PC-9 (cell line): Measurements from ENCODE around the gene RGS13. TPM values are rescaled to one million over a fixed set of nuclear protein-coding genes. Genes with fewer than 3 reads are reported as not detected.

Experiments
- BruUV-seq: library from RNA; stranded (reverse); fragments of 400-500 nt; replicated peaks from 2 replicates; lab custom pipeline; 2021; lab: Mats Ljungman, UMichigan
- CTCF ChIA-PET: fragments of 300-600 bp; sonication (Branson Sonifier 250); formaldehyde crosslinking; loops from one replicate; lab custom pipeline; 2022; ENCODE audit warnings: antibody characterized with exemption; lab: Charles Lee
- POLR2A ChIA-PET: fragments of 300-600 bp; sonication (Branson Sonifier 250); formaldehyde crosslinking; loops from one replicate; lab custom pipeline; 2022; ENCODE audit warnings: antibody characterized with exemption; ENCODE audit not compliant: unreplicated experiment; lab: Charles Lee
- DNase-seq, 2 experiments: peaks; one replicate each; pipeline versions ENCODE4 v3.0.0 to v3.0.0-alpha.2; 2015 to 2022; ENCODE audit warnings: mixed read lengths in 1 of 2
- H2AFZ ChIP-seq: fragments of 200-600 bp; sonication (generic); 2 replicates; pipeline ENCODE4 v1.8.1; 2017; ENCODE audit warnings: antibody characterized with exemption
- H3F3A ChIP-seq: fragments of 200-600 bp; sonication (generic); 2 replicates; pipeline ENCODE4 v1.8.1; 2017; ENCODE audit warnings: antibody characterized with exemption, mild to moderate bottlenecking, low read depth; ENCODE audit not compliant: insufficient read depth
- H3K27ac ChIP-seq: fragments of 200-600 bp; sonication (generic); 2 replicates; pipeline ENCODE4 v1.6.1; 2016; ENCODE audit warnings: mixed run types
- H3K27me3 ChIP-seq: fragments of 200-600 bp; sonication (generic); 2 replicates; pipeline ENCODE4 v1.6.1; 2016; ENCODE audit warnings: low read depth, mixed run types; ENCODE audit not compliant: insufficient read depth
- H3K36me3 ChIP-seq: fragments of 200-600 bp; sonication (generic); 2 replicates; pipeline ENCODE4 v1.6.1; 2016; ENCODE audit warnings: low read depth, mixed run types
- H3K4me1 ChIP-seq: fragments of 200-600 bp; sonication (generic); replicated peaks from 2 replicates; pipeline ENCODE4 v1.6.1; 2016; ENCODE audit warnings: mixed run types; ENCODE audit not compliant: insufficient read depth
- H3K4me2 ChIP-seq: fragments of 200-600 bp; sonication (generic); 2 replicates; pipeline ENCODE4 v1.6.1; 2017; ENCODE audit warnings: mixed run types
- H3K4me3 ChIP-seq: fragments of 200-600 bp; sonication (generic); 2 replicates; pipeline ENCODE4 v1.6.1; 2016; ENCODE audit warnings: mixed run types
- H3K79me2 ChIP-seq: fragments of 200-600 bp; sonication (generic); 2 replicates; pipeline ENCODE4 v1.6.1; 2017; ENCODE audit warnings: low read depth, mixed run types
- H3K9me2 ChIP-seq: fragments of 200-600 bp; sonication (generic); 2 replicates; pipeline ENCODE4 v1.8.1; 2017; ENCODE audit warnings: mild to moderate bottlenecking; ENCODE audit not compliant: insufficient read depth
- H3K9me3 ChIP-seq: fragments of 200-600 bp; sonication (generic); 2 replicates; pipeline ENCODE4 v1.8.1; 2016; ENCODE audit warnings: low read depth; ENCODE audit not compliant: insufficient read depth
- H4K20me1 ChIP-seq: fragments of 200-600 bp; sonication (generic); 2 replicates; pipeline ENCODE4 v1.8.1; 2017; ENCODE audit not compliant: insufficient read depth
- EZH2 ChIP-seq: fragments of 200-600 bp; sonication (generic); IDR thresholded peaks from 2 replicates; pipeline ENCODE4 v1.8.0; 2017; ENCODE audit warnings: antibody characterized with exemption, low read depth
- intact Hi-C: fragments of 100-400 bp; cut with micrococcal nuclease; formaldehyde crosslinking; loops from one replicate; pipeline ENCODE4 v1.10.0; 2022; ENCODE audit not compliant: unreplicated experiment
- total RNA-seq: library from RNA; stranded (reverse); gene quantifications from 2 replicates; pipeline ENCODE4 v1.2.3, GENCODE V29; 2021
- TF ChIP-seq, protein P1 (sequence below): fragments of 200-600 bp; sonication (generic); conservative IDR thresholded peaks from 2 replicates; pipeline ENCODE4 v1.6.1; 2017; ENCODE audit warnings: mixed run types, antibody characterized with exemption, mild to moderate bottlenecking, moderate library complexity

RGS13 gene
- total RNA-seq, 1 experiment from 2014 or later, result not detected

DNA sequence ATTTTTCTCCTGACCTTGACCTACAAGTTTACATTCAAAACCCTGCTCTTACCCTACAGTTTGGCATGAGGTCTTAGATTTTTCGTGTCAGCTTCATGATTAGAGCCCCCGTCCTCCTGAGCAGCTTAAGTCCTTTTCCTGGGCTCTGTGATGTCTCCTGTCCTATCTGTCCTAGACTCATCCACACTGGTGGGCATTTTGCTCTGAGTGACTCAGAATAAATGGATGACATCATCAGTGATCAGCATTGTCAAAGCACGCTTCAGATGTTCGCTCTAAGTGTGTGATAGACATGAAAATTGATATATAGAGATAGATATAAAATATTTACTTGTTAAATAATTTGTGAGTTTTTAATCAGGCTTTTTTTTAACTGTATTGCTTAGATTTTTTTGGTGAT is 21.8 kb downstream of the RGS13 start:
- Histone ChIP-seq H3K79me2 (no peaks in the 10 kb centered on the region), H3K4me3 (no peak overlapping the region), H3K36me3 (no peaks in the 10 kb centered on the region), H3F3A (no peaks in the 10 kb centered on the region), H3K27me3 (no peaks in the 10 kb centered on the region), H3K9me3 (0 out of 2 replicates have a peak, but pooled peaks cover 3% of the 10 kb centered on the region), H3K9me2 (no peaks in the 10 kb centered on the region; the same call in 1 of the 2 replicates), H2AFZ (no peak overlapping the region), H3K4me1 (no peaks in the 10 kb centered on the region), H3K27ac (no peak overlapping the region), H3K4me2 (no peak overlapping the region), H4K20me1 (no peaks in the 10 kb centered on the region)
- intact Hi-C loops, result no loop called here
- BruUV-seq, result no TSS peak
- TF ChIP-seq EZH2, result no peak
- TF ChIP-seq, protein P1, sequence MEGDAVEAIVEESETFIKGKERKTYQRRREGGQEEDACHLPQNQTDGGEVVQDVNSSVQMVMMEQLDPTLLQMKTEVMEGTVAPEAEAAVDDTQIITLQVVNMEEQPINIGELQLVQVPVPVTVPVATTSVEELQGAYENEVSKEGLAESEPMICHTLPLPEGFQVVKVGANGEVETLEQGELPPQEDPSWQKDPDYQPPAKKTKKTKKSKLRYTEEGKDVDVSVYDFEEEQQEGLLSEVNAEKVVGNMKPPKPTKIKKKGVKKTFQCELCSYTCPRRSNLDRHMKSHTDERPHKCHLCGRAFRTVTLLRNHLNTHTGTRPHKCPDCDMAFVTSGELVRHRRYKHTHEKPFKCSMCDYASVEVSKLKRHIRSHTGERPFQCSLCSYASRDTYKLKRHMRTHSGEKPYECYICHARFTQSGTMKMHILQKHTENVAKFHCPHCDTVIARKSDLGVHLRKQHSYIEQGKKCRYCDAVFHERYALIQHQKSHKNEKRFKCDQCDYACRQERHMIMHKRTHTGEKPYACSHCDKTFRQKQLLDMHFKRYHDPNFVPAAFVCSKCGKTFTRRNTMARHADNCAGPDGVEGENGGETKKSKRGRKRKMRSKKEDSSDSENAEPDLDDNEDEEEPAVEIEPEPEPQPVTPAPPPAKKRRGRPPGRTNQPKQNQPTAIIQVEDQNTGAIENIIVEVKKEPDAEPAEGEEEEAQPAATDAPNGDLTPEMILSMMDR, result no peak
- CTCF ChIA-PET, result no interaction called here
- no peak for DNase-seq
- POLR2A ChIA-PET, result no interaction called here

DNA sequence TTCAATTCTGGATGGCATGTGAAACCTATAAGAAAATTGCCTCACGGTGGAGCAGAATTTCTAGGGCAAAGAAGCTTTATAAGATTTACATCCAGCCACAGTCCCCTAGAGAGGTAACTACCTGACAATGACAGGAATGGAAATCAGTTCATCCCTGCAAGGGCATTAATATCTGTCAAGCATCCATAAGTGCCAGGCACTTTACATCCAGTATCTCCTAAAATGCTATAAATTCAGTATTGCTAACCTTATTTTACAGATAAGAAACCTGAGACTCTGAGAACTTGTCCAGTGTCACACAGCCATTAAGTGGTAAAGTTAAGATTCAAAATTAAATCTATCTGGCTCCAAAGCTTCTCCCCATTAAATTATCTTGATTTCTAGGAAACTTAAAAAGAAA is 22.3 kb downstream of the RGS13 start:
- Histone ChIP-seq H3K4me3 (no peak overlapping the region), H2AFZ (no peak overlapping the region), H3K9me2 (no peaks in the 10 kb centered on the region; the same call in 1 of the 2 replicates), H3K36me3 (no peaks in the 10 kb centered on the region), H3K27me3 (no peaks in the 10 kb centered on the region), H3K4me1 (no peaks in the 10 kb centered on the region), H3K4me2 (no peak overlapping the region), H3F3A (no peaks in the 10 kb centered on the region), H3K27ac (no peak overlapping the region), H3K79me2 (no peaks in the 10 kb centered on the region), H4K20me1 (no peaks in the 10 kb centered on the region), H3K9me3 (0 out of 2 replicates have a peak, but pooled peaks cover 3% of the 10 kb centered on the region)
- ChIA-PET POLR2A (no interaction called here), CTCF (no interaction called here)
- intact Hi-C loops, result no loop called here
- no peak for DNase-seq
- TF ChIP-seq EZH2, result no peak
- TF ChIP-seq, protein P1, result no peak
- BruUV-seq, result no TSS peak

DNA sequence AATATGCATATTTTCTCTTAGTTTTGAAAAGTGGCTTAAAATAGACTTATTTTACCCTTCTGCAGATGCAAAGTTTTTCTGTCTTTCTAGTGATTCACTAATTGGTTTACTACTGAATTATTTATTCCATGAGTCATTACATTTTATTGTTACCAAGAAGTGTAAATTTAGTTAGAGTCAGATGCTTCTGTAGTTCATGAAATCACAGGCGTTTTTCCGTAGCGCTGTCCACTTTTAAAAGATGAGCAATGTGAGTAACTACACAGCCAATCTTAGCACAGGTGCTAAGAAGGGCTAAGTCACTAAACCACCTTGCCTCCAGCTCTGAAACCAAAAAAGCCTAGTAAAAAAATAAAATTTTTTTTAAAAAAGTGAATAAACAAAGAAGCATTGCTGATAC is 24.7 kb downstream of the RGS13 start:
- Histone ChIP-seq H3K36me3 (no peaks in the 10 kb centered on the region), H3K79me2 (no peaks in the 10 kb centered on the region), H3K27me3 (no peaks in the 10 kb centered on the region), H3K4me2 (no peak overlapping the region), H2AFZ (no peak overlapping the region), H3K4me3 (no peak overlapping the region), H3K4me1 (no peaks in the 10 kb centered on the region), H3K27ac (no peak overlapping the region), H3K9me3 (0 out of 2 replicates have a peak, but pooled peaks cover 3% of the 10 kb centered on the region), H3F3A (no peaks in the 10 kb centered on the region), H3K9me2 (no peaks in the 10 kb centered on the region; the same call in 1 of the 2 replicates), H4K20me1 (no peaks in the 10 kb centered on the region)
- ChIA-PET POLR2A (no interaction called here), CTCF (no interaction called here)
- DNase-seq, result no peak
- no TSS peak for BruUV-seq
- TF ChIP-seq, protein P1, result no peak
- no peak for TF ChIP-seq EZH2
- intact Hi-C loops, result no loop called here
